ENCODE data around the gene LGALS13.

LGALS13 gene, protein sequence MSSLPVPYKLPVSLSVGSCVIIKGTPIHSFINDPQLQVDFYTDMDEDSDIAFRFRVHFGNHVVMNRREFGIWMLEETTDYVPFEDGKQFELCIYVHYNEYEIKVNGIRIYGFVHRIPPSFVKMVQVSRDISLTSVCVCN

DNA sequence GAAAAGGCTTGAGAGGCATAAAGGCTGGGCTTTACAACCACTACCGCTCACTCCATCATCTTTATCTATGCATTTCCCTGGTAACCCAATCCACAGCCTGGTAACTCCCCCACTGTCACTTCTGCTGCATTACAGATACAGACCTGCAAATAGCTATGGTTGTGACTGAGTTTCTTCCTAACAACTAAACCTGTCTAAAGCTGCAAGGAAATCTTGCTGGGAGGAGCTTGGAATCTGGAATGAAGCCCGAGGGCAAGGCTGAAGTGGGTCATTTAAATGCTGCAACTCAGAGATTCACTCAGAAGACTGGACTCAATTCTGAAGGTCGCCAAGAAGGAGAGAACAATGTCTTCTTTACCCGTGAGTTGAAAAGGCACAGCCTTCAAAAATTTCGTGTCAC lies at the start of gene LGALS13:
LGALS13 (plus strand) TSS at position 301 of the 400 bp plus-strand sequence; CDS start at position 346, 45 bp downstream.
- in situ Hi-C loops (cut with HindIII; ENCODE audit: low pct_unique_long_range_greater_than_20kb, low sequenced_read_pairs): no loop called here
- DNase-seq (ENCODE audit: low read depth in 1 of 2, low spot score in 1 of 2): no peak
- no peak for TF ChIP-seq JUND (IDR thresholded peaks at IDR 0.05; ENCODE audit: low read depth)

DNA sequence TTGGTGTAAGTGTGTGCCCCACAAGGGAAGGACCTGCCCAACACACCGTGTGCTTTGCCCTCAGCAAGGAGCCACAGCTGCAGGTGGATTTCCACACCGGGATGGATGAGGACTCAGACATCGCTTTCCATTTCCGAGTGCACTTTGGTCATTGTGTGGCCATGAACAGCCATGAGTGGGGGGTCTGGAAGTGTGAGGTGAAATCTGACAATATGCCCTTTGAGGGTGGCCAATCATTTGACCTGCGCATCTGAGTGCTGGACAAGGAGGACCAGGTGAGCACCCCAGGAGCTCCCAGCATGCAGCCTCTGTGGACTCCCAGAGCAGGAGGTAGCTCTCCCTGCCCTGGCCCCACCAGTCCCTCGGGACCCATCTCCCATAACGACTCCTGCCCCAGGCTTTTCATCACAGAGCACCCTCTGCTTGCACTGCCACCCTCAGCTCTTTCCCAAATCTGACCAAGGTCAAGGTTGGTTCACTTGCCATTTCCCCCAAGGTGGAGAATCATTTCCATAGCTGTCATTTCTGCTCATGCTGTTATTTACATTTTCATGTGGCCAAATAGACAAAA lies 49.2 kb upstream of the LGALS13 start:
- in situ Hi-C loops (cut with HindIII; ENCODE audit: low pct_unique_long_range_greater_than_20kb, low sequenced_read_pairs): no loop called here
- DNase-seq (ENCODE audit: low read depth in 1 of 2, low spot score in 1 of 2): no peak
- no peak for TF ChIP-seq JUND (IDR thresholded peaks at IDR 0.05; ENCODE audit: low read depth)

DNA sequence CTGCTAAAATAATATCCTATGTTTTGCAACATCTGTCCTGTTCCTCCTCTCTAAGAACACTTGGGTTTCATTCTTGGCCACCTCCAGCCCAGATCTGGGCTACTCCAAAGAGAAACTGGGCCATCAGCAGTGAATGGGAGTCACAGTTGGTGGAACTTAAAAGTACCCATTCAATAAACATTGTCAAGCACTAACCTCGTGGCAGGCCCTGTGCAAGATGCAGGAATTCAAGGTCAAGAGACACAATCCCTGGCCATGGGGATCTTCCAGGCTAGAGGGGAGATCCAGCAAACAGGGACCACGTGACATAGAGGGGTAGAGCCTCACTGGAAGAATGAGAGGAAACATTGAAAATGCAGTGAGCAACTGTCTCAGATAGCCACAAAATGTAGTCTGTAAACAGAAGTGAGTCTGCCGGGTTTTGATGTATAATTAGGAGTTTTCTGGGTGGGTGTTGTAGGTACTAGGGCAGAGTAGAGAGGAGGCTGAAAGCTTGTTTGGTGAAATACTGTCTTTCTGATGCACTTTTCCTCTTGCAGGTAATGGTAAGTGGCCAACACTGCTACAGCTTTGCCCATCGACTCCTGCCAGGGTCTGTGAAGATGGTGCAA lies 47.5 kb upstream of the LGALS13 start:
- in situ Hi-C loops (cut with HindIII; ENCODE audit: low pct_unique_long_range_greater_than_20kb, low sequenced_read_pairs): no loop called here
- no peak for DNase-seq (ENCODE audit: low read depth in 1 of 2, low spot score in 1 of 2)
- TF ChIP-seq JUND (IDR thresholded peaks at IDR 0.05; ENCODE audit: low read depth): no peak

DNA sequence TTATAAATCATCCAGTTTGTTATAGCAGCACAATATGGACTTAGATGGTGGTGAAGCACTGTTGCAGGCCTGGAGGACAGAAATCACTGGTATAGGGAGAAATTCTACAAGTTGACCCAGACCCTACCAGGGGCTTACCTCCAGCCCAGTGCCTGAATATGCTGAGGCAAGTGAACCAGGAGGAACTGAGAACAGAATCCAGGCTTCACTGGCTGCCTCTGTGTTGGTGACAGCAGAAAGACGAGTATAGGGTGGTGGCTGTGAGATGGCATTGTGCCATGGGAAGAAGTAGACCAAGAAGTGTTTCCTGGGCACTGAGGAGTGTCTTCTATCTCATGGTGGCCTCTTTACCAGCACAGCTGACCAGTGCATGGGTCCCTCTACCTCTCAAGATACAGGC lies 46.4 kb upstream of the LGALS13 start:
- in situ Hi-C loops (cut with HindIII; ENCODE audit: low pct_unique_long_range_greater_than_20kb, low sequenced_read_pairs): no loop called here
- DNase-seq (ENCODE audit: low read depth in 1 of 2, low spot score in 1 of 2): no peak
- TF ChIP-seq JUND (IDR thresholded peaks at IDR 0.05; ENCODE audit: low read depth): no peak

DNA sequence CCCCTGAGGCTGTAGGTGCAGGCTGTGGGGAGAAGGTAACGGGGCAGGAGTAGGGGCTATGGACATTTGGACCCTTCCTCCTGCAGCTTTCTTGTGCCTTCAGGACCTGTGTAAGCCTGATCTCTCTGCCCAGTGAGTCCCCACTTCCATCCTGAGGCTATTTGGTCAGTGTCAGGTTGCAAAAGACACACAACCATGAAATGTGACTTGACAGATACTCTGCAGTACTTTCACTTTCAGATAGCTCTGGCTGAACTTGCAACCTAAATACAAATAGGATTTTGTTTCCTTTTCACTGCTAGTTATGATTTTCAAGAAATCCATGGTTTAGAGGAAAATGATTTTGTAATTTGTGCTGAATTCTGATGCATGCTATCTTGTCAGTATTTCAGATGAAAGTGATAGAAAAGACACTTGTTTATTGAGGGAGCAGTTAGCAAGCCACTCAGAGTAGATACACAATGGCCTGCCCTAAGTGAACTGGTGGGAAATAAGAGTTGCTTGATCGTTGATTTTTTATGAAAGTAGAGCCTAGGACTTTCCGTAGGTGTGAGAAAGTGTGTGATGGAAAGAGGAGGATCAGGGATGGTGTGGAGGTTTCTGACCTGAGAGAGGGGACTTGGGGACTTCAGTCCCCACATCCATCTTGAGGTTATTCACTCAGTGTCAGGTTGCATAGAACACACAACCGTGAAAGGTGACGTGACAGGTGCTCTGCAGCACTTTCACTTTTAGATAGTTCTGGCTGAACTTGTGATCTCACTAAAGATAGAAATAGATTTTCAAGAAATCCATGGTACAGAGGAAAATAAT lies 44.3 kb upstream of the LGALS13 start:
- TF ChIP-seq JUND (IDR thresholded peaks at IDR 0.05; ENCODE audit: low read depth): no peak
- peak; percentile 25 to 78 for DNase-seq (ENCODE audit: low read depth in 1 of 2, low spot score in 1 of 2)
- in situ Hi-C loops (cut with HindIII; ENCODE audit: low pct_unique_long_range_greater_than_20kb, low sequenced_read_pairs): no loop called here

DNA sequence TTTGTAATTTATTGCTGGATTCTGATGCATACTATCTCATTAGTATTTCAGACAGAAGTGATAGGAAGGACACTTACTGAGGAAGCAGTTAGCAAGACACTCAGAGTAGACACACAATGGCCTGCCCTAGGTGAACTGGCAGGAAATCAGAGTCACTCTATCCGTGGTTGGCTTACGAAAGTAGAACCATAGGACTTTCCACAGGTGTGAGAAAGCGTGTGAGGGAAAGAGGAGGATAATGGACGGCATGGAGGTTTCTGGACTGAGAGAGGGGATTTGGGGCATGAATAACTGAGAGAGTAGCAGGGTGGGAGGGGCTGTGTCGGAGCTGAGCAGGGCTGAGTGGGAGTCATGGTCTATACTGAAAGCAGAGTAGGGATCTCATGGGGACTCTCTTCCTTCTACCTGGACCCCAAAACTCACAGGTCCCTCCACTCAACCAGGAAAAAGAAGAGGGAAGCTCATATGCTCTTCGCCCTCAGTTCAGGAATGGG lies 43.7 kb upstream of the LGALS13 start:
- no peak for DNase-seq (ENCODE audit: low read depth in 1 of 2, low spot score in 1 of 2)
- in situ Hi-C loops (cut with HindIII; ENCODE audit: low pct_unique_long_range_greater_than_20kb, low sequenced_read_pairs): no loop called here
- no peak for TF ChIP-seq JUND (IDR thresholded peaks at IDR 0.05; ENCODE audit: low read depth)

DNA sequence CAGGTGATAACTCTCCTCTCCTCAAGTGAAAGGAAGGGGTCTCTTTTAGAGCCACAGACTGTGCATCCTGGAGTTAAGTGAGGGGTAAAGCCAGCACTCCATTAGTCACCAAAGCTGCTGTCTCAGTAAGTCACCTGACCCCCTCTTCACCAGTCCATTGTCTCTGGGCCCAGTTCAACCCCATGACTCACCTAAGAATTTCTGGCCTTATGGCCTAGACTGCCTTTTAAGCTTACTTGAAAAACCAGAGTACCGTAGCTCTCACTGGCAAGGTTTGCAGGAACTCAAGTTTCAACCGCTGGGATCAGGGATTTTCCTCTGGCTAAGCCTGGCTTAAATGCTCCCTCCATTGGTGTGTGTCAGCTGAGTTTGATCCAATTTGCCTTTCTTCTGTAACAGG lies 38.9 kb upstream of the LGALS13 start:
- TF ChIP-seq JUND (IDR thresholded peaks at IDR 0.05; ENCODE audit: low read depth): no peak
- in situ Hi-C loops (cut with HindIII; ENCODE audit: low pct_unique_long_range_greater_than_20kb, low sequenced_read_pairs): no loop called here
- DNase-seq (ENCODE audit: low read depth in 1 of 2, low spot score in 1 of 2): no peak

DNA sequence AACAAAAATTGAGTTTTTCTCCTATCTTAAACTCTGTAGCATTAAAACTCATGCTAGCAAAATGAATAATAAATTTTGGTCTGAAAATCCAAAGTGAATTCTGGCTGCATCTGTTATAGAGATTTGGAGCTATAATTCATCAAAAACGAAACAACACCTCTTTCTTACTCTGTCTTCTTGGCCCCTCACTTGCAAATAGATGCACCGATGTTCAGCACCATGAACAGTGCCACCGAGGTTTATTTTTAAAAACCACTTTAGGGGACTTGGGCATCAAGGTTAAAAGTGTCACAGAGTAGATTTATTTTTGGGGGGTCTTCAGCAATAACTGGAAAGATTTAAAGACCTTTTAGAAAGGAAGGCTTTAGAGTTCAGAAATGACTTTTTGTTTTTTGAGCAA lies 36.3 kb upstream of the LGALS13 start:
- in situ Hi-C loops (cut with HindIII; ENCODE audit: low pct_unique_long_range_greater_than_20kb, low sequenced_read_pairs): no loop called here
- DNase-seq (ENCODE audit: low read depth in 1 of 2, low spot score in 1 of 2): no peak
- TF ChIP-seq JUND (IDR thresholded peaks at IDR 0.05; ENCODE audit: low read depth): no peak

DNA sequence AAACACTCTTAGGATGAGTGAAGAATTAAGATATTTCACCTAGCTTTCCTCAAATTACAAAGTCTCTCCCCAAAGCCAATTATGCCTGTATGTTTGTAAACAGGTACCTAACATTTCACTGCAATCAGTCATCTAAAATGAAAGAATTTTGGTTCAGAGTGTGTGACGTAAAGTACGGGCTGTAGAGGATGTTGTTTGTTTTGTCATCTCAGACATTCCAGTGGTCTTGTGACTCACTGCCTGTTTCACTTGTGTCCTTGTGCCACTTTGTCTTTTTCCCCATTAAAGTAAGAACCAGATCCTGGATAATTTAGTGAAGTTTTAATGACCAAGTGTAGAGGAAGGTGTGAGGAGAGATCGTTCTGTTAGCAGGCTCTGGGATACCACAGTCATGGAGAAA lies 33.7 kb upstream of the LGALS13 start:
- no peak for DNase-seq (ENCODE audit: low read depth in 1 of 2, low spot score in 1 of 2)
- in situ Hi-C loops (cut with HindIII; ENCODE audit: low pct_unique_long_range_greater_than_20kb, low sequenced_read_pairs): no loop called here

DNA sequence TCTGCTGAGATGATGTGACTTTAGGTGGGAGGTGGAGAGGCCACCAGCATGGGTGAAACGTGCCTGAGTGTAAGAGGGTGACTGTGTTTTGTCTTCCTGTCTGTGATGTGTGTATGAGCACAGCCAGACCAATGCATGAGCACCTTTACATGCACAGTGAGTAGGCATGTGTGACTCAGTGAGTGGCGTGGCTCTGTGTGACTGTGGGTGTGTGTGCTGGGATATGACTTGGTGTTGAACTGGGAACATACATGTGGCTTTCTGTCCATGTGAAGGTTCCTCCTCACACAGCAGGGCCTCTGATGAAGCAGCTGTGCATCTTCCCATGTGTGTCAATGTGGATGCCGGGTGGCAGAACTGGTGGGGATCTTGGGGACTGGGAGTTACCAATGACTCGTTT lies 19.9 kb upstream of the LGALS13 start:
- in situ Hi-C loops (cut with HindIII; ENCODE audit: low pct_unique_long_range_greater_than_20kb, low sequenced_read_pairs): no loop called here
- no peak for DNase-seq (ENCODE audit: low read depth in 1 of 2, low spot score in 1 of 2)
- no peak for TF ChIP-seq JUND (IDR thresholded peaks at IDR 0.05; ENCODE audit: low read depth)

More for the DNA sequence above, 33.7 kb upstream of the LGALS13 start:
- no peak for TF ChIP-seq JUND (IDR thresholded peaks at IDR 0.05; ENCODE audit: low read depth)

DNA sequence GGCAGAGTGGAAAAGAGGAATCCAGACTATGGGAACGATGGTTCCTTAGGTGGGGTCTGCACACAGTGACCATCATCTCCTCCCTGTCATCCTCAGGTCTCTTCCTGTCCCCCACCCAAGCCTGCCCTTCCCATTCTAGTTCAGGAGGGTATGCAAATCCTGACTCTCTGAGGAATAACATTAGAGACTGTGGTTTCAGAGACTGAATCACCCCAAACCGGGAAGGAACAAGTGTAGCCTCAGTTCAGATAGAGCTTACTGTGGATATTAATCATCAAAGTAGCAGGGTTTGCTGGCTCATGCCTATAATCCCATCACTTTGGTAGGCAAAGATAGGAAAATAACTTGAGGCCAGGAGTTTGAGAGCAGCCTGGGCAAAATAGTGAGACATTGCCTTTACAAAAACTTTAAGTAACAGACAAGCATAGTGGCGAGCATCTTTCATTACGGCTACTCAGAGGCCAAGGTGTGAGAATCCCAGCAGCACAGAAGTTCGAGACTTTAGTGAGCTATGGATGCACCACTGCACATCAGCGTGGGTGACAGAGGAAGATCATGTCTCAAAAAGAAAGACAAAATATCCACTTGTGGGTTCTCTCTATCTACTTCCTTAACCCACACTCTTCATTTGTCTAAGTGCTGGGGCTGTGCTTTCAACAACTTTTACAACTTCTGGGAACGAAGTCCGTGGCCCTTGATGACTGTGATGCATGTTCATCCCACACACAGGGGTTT lies 19.3 kb upstream of the LGALS13 start:
- in situ Hi-C loops (cut with HindIII; ENCODE audit: low pct_unique_long_range_greater_than_20kb, low sequenced_read_pairs): no loop called here
- DNase-seq (ENCODE audit: low read depth in 1 of 2, low spot score in 1 of 2): no peak
- no peak for TF ChIP-seq JUND (IDR thresholded peaks at IDR 0.05; ENCODE audit: low read depth)

DNA sequence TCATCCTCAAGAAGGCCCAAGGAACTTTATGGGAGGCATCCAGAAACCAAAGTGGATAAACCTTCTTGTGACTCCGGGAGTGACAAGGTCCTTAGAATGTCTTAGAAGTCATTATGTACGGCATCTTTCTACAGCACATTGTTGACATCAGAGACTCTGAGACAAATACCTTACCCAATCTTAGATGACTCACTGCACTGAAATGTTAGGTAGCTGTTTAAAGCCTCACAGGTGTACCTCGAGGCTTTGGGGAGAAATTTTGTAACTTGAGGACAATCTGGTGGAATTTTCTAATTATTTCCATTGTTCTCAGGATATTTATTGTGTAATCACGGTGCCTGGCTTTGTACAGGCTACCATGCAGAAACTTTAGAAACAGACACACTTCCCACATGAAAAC lies 14.8 kb upstream of the LGALS13 start:
- DNase-seq (ENCODE audit: low read depth in 1 of 2, low spot score in 1 of 2): no peak
- in situ Hi-C loops (cut with HindIII; ENCODE audit: low pct_unique_long_range_greater_than_20kb, low sequenced_read_pairs): no loop called here

More for the DNA sequence above, 14.8 kb upstream of the LGALS13 start:
- TF ChIP-seq JUND (IDR thresholded peaks at IDR 0.05; ENCODE audit: low read depth): no peak

Measured in T47D (cell line).